ENCODE data around the gene BAZ1B. TPM values are rescaled to one million over a fixed set of nuclear protein-coding genes. Genes with fewer than 3 reads are reported as not detected.

BAZ1B gene
- polyA plus RNA-seq, 1 experiment, result 12.4 TPM

GRCh38 chr7:73437091-73437490 is 85.0 kb downstream of the BAZ1B start:
- POLR2A ChIA-PET, result no interaction called here
- CTCF ChIA-PET, result interaction anchor here (0.5 to 2.5 kb wide), 4 partner anchors 12 to 123 kb away, joined by 3 to 7 read pairs (median 4); no protein-coding TSS in a partner anchor
- H3K4me3 ChIP-seq (ENCODE audit: low read depth, low read length), result no peak overlapping the region
- H3K36me3 ChIP-seq (ENCODE audit: control insufficient read depth, insufficient read depth, low read length), result peaks cover 3% of the 10 kb centered on the region
- no peaks in the 10 kb centered on the region for H3K27me3 ChIP-seq (ENCODE audit: control insufficient read depth, insufficient read depth, low read length)
- no peak for DNase-seq (ENCODE audit: low read depth)
- no peak for TF ChIP-seq CTCF (IDR thresholded peaks at IDR 0.05; ENCODE audit: insufficient read depth, low read depth, low read length)

GRCh38 chr7:73436031-73436929 is 85.8 kb downstream of the BAZ1B start:
- POLR2A ChIA-PET, result no interaction called here
- no peak for DNase-seq (ENCODE audit: low read depth)
- CTCF ChIA-PET, result interaction anchor here (1.1 to 1.6 kb wide), 2 partner anchors 16 to 123 kb away, joined by 3 read pairs; no protein-coding TSS in a partner anchor
- Histone ChIP-seq H3K27me3 (ENCODE audit: control insufficient read depth, insufficient read depth, low read length) (no peaks in the 10 kb centered on the region), H3K4me3 (ENCODE audit: low read depth, low read length) (no peak overlapping the region), H3K36me3 (ENCODE audit: control insufficient read depth, insufficient read depth, low read length) (peaks cover 1% of the 10 kb centered on the region)
- TF ChIP-seq CTCF (IDR thresholded peaks at IDR 0.05; ENCODE audit: insufficient read depth, low read depth, low read length), result no peak

GRCh38 chr7:73435471-73436009 is 86.6 kb downstream of the BAZ1B start:
- H3K27me3 ChIP-seq (ENCODE audit: control insufficient read depth, insufficient read depth, low read length), result no peaks in the 10 kb centered on the region
- POLR2A ChIA-PET, result no interaction called here
- no peak for TF ChIP-seq CTCF (IDR thresholded peaks at IDR 0.05; ENCODE audit: insufficient read depth, low read depth, low read length)
- CTCF ChIA-PET, result interaction anchor here (1.1 to 1.6 kb wide), 2 partner anchors 16 to 122 kb away, joined by 3 read pairs; no protein-coding TSS in a partner anchor
- no peak overlapping the region for H3K4me3 ChIP-seq (ENCODE audit: low read depth, low read length)
- DNase-seq (ENCODE audit: low read depth), result no peak
- H3K36me3 ChIP-seq (ENCODE audit: control insufficient read depth, insufficient read depth, low read length), result no peaks in the 10 kb centered on the region; the same call in 1 of the 2 replicates

- ChIA-PET POLR2A (no interaction called here), CTCF (no interaction called here)
- TF ChIP-seq CTCF (IDR thresholded peaks at IDR 0.05; ENCODE audit: insufficient read depth, low read depth, low read length), result no peak
- DNase-seq (ENCODE audit: low read depth), result no peak
- no peak overlapping the region for H3K4me3 ChIP-seq (ENCODE audit: low read depth, low read length)
- no peaks in the 10 kb centered on the region for H3K36me3 ChIP-seq (ENCODE audit: control insufficient read depth, insufficient read depth, low read length)
- H3K27me3 ChIP-seq (ENCODE audit: control insufficient read depth, insufficient read depth, low read length), result no peaks in the 10 kb centered on the region
Observed at GRCh38 chr7:73434701-73435069, 87.4 kb downstream of the BAZ1B start.

GRCh38 chr7:73433924-73434700 is 88.0 kb downstream of the BAZ1B start:
- CTCF ChIA-PET, result no interaction called here
- H3K4me3 ChIP-seq (ENCODE audit: low read depth, low read length), result peak overlapping the region; percentile 43
- TF ChIP-seq CTCF (IDR thresholded peaks at IDR 0.05; ENCODE audit: insufficient read depth, low read depth, low read length), result no peak
- no peaks in the 10 kb centered on the region for H3K27me3 ChIP-seq (ENCODE audit: control insufficient read depth, insufficient read depth, low read length)
- no peak for DNase-seq (ENCODE audit: low read depth)
- POLR2A ChIA-PET, result no interaction called here
- H3K36me3 ChIP-seq (ENCODE audit: control insufficient read depth, insufficient read depth, low read length), result no peaks in the 10 kb centered on the region

Data from BJ (cell line).